HG02642 (cell line): ENCODE measurements around the gene KCTD16.

Experiments
- ATAC-seq: cut with Tn5 transposase; IDR thresholded peaks from one replicate; pipeline ENCODE4 v1.9.1; 2021; ENCODE audit warnings: mild to moderate bottlenecking; ENCODE audit not compliant: unreplicated experiment, poor library complexity

Gene KCTD16

GRCh38 chr5:144205141-144205551 lies 34.5 kb downstream of the KCTD16 start:
- no peak for ATAC-seq

GRCh38 chr5:144206141-144206540 lies 35.5 kb downstream of the KCTD16 start:
- ATAC-seq = no peak

GRCh38 chr5:144207875-144208444 lies 37.3 kb downstream of the KCTD16 start:
- ATAC-seq = no peak

- no peak for ATAC-seq
Observed at GRCh38 chr5:144209361-144209760, 38.7 kb downstream of the KCTD16 start.

DNA sequence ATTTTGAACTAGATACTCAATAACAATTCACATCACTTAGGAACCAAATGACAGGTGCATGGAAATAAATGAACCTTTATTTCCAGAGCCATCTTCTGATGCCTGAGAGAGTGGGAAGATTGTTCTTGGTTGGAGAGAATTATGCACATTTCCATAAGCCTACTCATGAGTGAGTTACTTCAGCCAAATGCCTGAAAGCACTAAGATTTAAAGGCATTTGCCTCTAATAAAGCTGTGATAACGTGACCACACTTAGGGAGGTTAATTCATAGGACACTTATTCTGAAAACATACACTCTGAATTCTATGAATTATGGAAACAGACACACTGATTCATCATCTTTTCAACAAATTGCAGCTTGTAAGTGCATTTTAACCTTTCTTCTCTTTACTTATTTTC lies 40.0 kb downstream of the KCTD16 start:
- no peak for ATAC-seq

DNA sequence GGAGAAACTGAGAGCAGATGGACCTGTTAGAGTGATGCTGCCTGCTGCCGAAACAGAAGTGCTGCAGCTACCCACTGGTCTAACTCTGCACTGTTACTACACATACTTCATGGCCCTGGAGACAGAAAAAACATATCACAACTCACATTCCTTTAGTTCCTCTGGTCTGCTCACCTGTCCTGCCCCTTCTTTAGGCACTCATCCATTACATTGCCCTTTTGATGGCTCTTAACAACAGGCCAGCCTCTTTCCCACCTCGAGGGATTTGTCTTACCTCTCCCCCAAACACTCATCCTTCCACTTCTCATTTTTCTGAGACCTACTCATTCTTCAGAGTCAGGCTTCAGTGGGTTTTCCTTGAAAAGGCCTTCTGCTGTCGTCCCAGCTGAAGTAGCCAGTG lies 49.2 kb downstream of the KCTD16 start:
- no peak for ATAC-seq

DNA sequence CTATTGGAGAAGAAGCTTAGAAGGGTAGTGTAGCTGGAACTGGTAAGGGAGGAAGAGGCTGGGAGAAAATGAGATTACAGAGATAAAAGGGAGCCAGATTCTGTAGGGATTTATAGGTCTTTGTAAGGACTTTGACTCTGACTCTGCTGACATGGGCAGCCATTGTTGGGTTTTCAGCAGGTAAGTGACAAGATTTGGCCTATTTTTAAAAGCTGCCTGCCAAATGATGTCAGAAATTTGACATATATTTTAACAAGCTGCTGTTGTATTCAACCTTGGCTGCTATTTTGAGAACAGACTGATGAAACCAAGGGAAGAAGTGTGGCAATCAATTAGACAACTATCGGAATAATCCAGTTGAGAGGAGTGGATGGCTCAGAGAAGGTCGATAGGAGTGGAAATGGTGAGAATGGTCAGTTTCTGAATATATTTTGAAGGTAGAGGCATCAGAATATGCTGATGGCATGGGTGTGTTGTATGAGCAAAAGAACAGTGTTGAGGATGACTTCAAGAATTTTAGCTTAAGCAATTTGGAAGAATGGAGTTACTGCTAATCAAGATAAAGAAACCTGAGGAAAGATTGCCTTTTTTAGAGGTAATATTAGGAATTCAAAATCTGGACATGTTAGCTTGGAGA lies 56.8 kb downstream of the KCTD16 start:
- no peak for ATAC-seq

- ATAC-seq = no peak
Observed at GRCh38 chr5:144230806-144231205, 60.1 kb downstream of the KCTD16 start.

- no peak for ATAC-seq
Observed at GRCh38 chr5:144232285-144232684, 61.6 kb downstream of the KCTD16 start.

GRCh38 chr5:144236499-144236898 lies 65.8 kb downstream of the KCTD16 start:
- ATAC-seq = no peak

- ATAC-seq = no peak
Observed at GRCh38 chr5:144237851-144238250, 67.2 kb downstream of the KCTD16 start.

- ATAC-seq = no peak
Observed at GRCh38 chr5:144247131-144247530, 76.5 kb downstream of the KCTD16 start.

DNA sequence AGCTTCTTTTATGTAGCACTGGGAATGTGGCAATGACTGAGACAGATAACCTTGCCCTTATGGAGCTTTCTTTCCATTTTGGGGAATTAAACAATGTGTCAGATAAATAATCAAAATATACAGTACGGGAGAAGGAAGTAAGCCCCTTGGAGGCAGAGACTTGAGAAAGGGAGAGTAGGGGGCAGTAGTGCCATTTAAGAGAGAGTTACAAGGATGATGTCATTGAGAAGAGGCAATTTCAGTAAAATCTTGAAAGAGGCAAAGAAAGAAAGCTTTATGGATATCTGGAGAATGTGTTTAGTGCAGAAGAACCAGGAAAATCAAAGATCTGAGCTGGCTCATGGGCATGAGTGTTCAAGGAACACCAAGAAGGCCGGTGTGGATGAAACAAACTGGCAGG lies 77.3 kb downstream of the KCTD16 start:
- no peak for ATAC-seq

GRCh38 chr5:144249755-144250464 lies 79.2 kb downstream of the KCTD16 start:
- ATAC-seq = no peak

GRCh38 chr5:144254552-144254951 lies 83.9 kb downstream of the KCTD16 start:
- ATAC-seq = no peak

GRCh38 chr5:144260121-144260520 lies 89.4 kb downstream of the KCTD16 start:
- no peak for ATAC-seq

- no peak for ATAC-seq
Observed at GRCh38 chr5:144265643-144266247, 95.1 kb downstream of the KCTD16 start.

DNA sequence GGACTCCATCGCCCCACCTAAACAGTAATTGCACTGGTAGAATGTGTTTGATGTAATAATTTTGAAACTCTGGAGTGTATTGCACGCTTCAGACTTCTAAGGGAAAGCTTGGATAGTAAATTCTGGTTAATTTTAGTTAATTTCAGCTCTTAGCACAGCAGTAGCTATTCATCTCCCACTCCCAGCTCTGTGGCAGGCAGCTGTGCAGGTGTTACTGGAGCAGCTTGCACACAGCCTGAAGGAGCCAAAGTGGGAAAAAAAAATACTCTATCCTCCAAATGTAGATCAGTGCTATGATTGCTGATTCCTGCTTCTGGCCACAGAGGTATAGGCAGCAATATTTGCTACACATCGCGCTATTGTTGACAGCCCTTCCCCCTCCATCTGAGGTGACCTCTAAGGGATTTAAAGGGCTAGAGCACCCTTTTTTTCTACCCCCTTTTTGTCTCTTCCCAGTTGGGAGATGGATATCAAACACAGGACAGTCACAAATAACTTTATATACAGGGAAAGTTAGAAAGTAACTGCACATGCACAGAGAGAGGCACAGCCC lies 97.4 kb downstream of the KCTD16 start:
- no peak for ATAC-seq

DNA sequence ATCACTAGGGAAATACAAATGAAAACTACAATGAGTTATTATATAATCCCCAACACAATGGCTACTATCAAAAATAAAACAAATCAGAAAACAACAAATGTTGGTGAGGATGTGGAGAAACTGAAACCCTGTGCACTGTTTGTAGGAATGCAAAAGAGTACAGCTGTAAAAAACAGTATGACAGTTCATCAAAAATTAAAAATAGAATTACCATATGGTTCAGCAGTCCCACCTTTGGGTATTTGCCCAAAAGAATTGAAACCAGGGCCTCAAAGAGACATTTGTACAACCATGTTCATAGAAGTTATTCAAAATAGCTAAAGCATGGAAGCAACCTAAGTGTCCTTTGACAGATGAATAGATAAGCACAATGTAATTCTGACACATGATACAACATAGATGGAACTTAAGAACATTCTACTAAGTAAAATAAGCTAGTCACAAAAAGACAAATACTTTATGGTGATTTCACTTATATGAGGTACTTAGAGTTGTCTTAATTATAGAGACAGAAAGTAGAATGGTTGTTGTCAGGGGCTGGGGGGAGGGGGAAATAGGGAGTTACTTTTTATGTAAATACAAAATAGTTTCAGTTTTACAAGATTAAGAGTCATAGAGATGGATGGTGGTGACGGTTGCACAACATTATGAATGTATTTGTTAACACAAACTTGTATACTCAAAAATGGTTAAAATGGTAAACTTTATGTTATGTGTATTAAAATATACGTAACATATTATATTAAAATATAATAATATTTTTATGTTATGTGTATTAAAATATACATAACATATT lies 102.8 kb downstream of the KCTD16 start:
- ATAC-seq = peak; percentile 58

GRCh38 chr5:144275329-144275728 lies 104.7 kb downstream of the KCTD16 start:
- no peak for ATAC-seq
